ENCODE data around the gene PPP1R1A.

GRCh38 chr12:54572881-54573280, 15.6 kb downstream of the PPP1R1A start:
- TF ChIP-seq POLR2A (IDR thresholded peaks at IDR 0.05) (no peak), CTCF (IDR thresholded peaks at IDR 0.05) (no peak)
